Hepatocyte (in vitro differentiated cells): ENCODE results near the gene MTX1. TPM values are rescaled to one million over a fixed set of nuclear protein-coding genes. Genes with fewer than 3 reads are reported as not detected.

Source experiments
- DNase-seq: peaks from one replicate; pipeline ENCODE4 v3.0.0-alpha.2; 2016; ENCODE audit warnings: low spot score
- H2AFZ ChIP-seq: fragments of 200-600 bp; sonication (generic); 2 replicates; pipeline ENCODE4 v1.6.0; 2016; ENCODE audit warnings: antibody characterized with exemption, mild to moderate bottlenecking
- H3K27ac ChIP-seq: fragments of 200-600 bp; sonication (generic); 2 replicates; pipeline ENCODE4 v1.5.1; 2016; ENCODE audit warnings: mild to moderate bottlenecking
- H3K27me3 ChIP-seq: fragments of 200-600 bp; sonication (generic); 2 replicates; pipeline ENCODE4 v1.6.1; 2016
- H3K36me3 ChIP-seq: fragments of 200-600 bp; sonication (generic); replicated peaks from 2 replicates; pipeline ENCODE4 v1.5.1; 2016; ENCODE audit warnings: low read depth; ENCODE audit not compliant: insufficient read depth
- H3K4me1 ChIP-seq: fragments of 200-600 bp; sonication (generic); 2 replicates; pipeline ENCODE4 v1.5.1; 2016; ENCODE audit warnings: mild to moderate bottlenecking, moderate library complexity; ENCODE audit not compliant: insufficient read depth
- H3K4me2 ChIP-seq: fragments of 200-600 bp; sonication (generic); 2 replicates; pipeline ENCODE4 v1.6.0; 2016
- H3K4me3 ChIP-seq: fragments of 200-600 bp; sonication (generic); 2 replicates; pipeline ENCODE4 v1.5.1; 2016; ENCODE audit warnings: mild to moderate bottlenecking
- H3K79me2 ChIP-seq: fragments of 200-600 bp; sonication (generic); 2 replicates; pipeline ENCODE4 v1.6.0; 2017; ENCODE audit warnings: mild to moderate bottlenecking
- H3K9me2 ChIP-seq: fragments of 200-600 bp; sonication (generic); replicated peaks from 2 replicates; pipeline ENCODE4 v1.6.0; 2017; ENCODE audit warnings: mild to moderate bottlenecking; ENCODE audit not compliant: insufficient read depth
- H3K9me3 ChIP-seq: fragments of 200-600 bp; sonication (generic); 2 replicates; pipeline ENCODE4 v1.5.1; 2016; ENCODE audit warnings: low read depth, mild to moderate bottlenecking
- H4K20me1 ChIP-seq: fragments of 200-600 bp; sonication (generic); 2 replicates; pipeline ENCODE4 v1.6.0; 2016; ENCODE audit warnings: mild to moderate bottlenecking; ENCODE audit not compliant: insufficient read depth, poor library complexity, severe bottlenecking
- CTCF ChIP-seq: fragments of 200-600 bp; sonication (generic); IDR thresholded peaks from 2 replicates; pipeline ENCODE4 v1.5.1; 2016; ENCODE audit warnings: antibody characterized with exemption, mild to moderate bottlenecking; ENCODE audit not compliant: poor library complexity
- EZH2 ChIP-seq: fragments of 200-600 bp; sonication (generic); IDR thresholded peaks from 2 replicates; pipeline ENCODE4 v1.6.1; 2016; ENCODE audit warnings: antibody characterized with exemption, mild to moderate bottlenecking, borderline replicate concordance
- EZH2phosphoT487 ChIP-seq: fragments of 200-600 bp; sonication (generic); IDR thresholded peaks from one replicate; pipeline ENCODE4 v1.6.1; 2018; ENCODE audit warnings: antibody characterized with exemption, mild to moderate bottlenecking, low read depth, moderate library complexity; ENCODE audit not compliant: unreplicated experiment, severe bottlenecking
- WGBS: methylation state at CpG from one replicate; pipeline ENCODE4 v1.1.6; 2016; ENCODE audit warnings: low lambda C conversion rate; ENCODE audit errors: missing lambda C conversion rate; 5-methylcytosine and 5-hydroxymethylcytosine counted together
- polyA plus RNA-seq: library from polyadenylated mRNA; unstranded; fragments of >200 nt; fragmentation: Nextera tagmentation; extraction: Ambion mirVana; gene quantifications from 2 replicates; pipeline ENCODE4 v1.2.1, GENCODE V29; 2016
- total RNA-seq: library from RNA; depleted of rRNA; stranded (reverse); fragments of >200 nt; gene quantifications from 2 replicates; pipeline ENCODE4 v1.2.3, GENCODE V29; 2014

Gene MTX1
- total and polyA plus RNA-seq, 2 experiments from 2014 or later, result 42.1 to 78.2 TPM

DNA sequence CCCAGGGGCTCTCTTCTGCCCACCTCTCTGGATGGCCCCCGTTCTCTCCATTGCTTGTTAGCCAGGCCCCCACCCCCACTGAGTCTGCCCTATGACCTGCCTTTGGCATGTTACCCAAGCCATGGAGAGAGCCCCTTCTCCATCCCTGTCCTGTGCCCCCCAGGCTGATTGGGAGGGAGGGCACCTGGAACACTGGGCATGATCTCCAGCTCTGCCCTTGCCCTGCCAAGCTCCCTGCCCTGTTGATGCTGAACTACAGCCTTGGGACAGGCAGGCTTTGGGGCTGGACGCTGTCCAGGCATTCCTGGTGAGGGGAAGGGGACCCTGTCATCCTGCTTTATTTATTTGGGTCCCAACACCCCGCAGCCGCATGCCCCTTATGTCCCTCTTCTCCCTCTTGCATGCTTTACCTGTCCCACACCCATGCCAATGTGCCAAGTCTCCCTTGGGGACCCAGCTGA, 24.1 kb upstream of the MTX1 start:
- Histone ChIP-seq H3K79me2 (no peaks in the 10 kb centered on the region), H3K27me3 (no peaks in the 10 kb centered on the region), H3K36me3 (no peaks in the 10 kb centered on the region), H3K9me3 (no peaks in the 10 kb centered on the region), H3K4me1 (peaks cover 18% of the 10 kb centered on the region), H4K20me1 (no peaks in the 10 kb centered on the region), H3K27ac (no peak overlapping the region), H3K4me3 (no peak overlapping the region), H3K9me2 (no peaks in the 10 kb centered on the region), H3K4me2 (no peak overlapping the region), H2AFZ (no peak overlapping the region)
- DNase-seq, result no peak
- TF ChIP-seq CTCF (no peak), EZH2 (no peak), EZH2phosphoT487 (no peak)
- WGBS, result 90% methylated on average over 4 of the region's 4 CpGs

GRCh38 chr1:155184835-155185782, 23.4 kb upstream of the MTX1 start:
- peaks cover 18% of the 10 kb centered on the region for H3K4me1 ChIP-seq
- no peak overlapping the region for H2AFZ ChIP-seq
- H3K9me2 ChIP-seq, result no peaks in the 10 kb centered on the region
- peak; percentile 52 for DNase-seq
- TF ChIP-seq CTCF, result no peak
- no peak for TF ChIP-seq EZH2
- TF ChIP-seq EZH2phosphoT487, result no peak
- H3K36me3 ChIP-seq, result no peaks in the 10 kb centered on the region
- peak overlapping the region; percentile 58 for H3K4me2 ChIP-seq
- H3K79me2 ChIP-seq, result no peaks in the 10 kb centered on the region
- no peaks in the 10 kb centered on the region for H3K27me3 ChIP-seq
- 62% methylated on average over 20 of the region's 21 CpGs for WGBS
- peak overlapping the region; percentile 60 for H3K27ac ChIP-seq
- H4K20me1 ChIP-seq, result no peaks in the 10 kb centered on the region
- no peak overlapping the region for H3K4me3 ChIP-seq
- no peaks in the 10 kb centered on the region for H3K9me3 ChIP-seq

GRCh38 chr1:155185783-155186066, 22.8 kb upstream of the MTX1 start:
- no peak for DNase-seq
- Histone ChIP-seq H3K36me3 (no peaks in the 10 kb centered on the region), H3K27ac (peak overlapping the region; percentile 60), H3K79me2 (no peaks in the 10 kb centered on the region), H3K27me3 (no peaks in the 10 kb centered on the region), H3K9me3 (no peaks in the 10 kb centered on the region), H3K4me2 (peak overlapping the region; percentile 58), H3K9me2 (no peaks in the 10 kb centered on the region), H4K20me1 (no peaks in the 10 kb centered on the region), H3K4me3 (no peak overlapping the region), H2AFZ (no peak overlapping the region), H3K4me1 (peaks cover 18% of the 10 kb centered on the region)
- WGBS, result 71% methylated on average over 6 of the region's 6 CpGs
- TF ChIP-seq CTCF (no peak), EZH2phosphoT487 (no peak), EZH2 (no peak)
